Calu3 (cell line): ENCODE results near the gene DTX3L. TPM values are rescaled to one million over a fixed set of nuclear protein-coding genes. Genes with fewer than 3 reads are reported as not detected.

ENCODE experiments used
- BruUV-seq: library from RNA; stranded (reverse); fragments of 400-500 nt; replicated peaks from 2 replicates; lab custom pipeline; 2021; lab: Mats Ljungman, UMichigan
- CTCF ChIA-PET: fragments of 300-600 bp; sonication (Branson Sonifier 250); formaldehyde crosslinking; loops from one replicate; lab custom pipeline; 2022; ENCODE audit warnings: antibody characterized with exemption; lab: Charles Lee
- DNase-seq: peaks from one replicate; pipeline ENCODE4 v3.0.0; 2022
- H3K27ac Mint-ChIP-seq: one replicate; pipeline ENCODE4 v1.8.0; 2022; ENCODE audit warnings: mixed read lengths; ENCODE audit not compliant: unreplicated experiment
- H3K27me3 Mint-ChIP-seq: one replicate; pipeline ENCODE4 v1.8.0; 2022; ENCODE audit warnings: mixed read lengths; ENCODE audit not compliant: unreplicated experiment
- H3K36me3 Mint-ChIP-seq: one replicate; pipeline ENCODE4 v1.8.0; 2022; ENCODE audit warnings: mild to moderate bottlenecking, moderate library complexity, mixed read lengths; ENCODE audit not compliant: insufficient read depth, unreplicated experiment
- H3K4me1 Mint-ChIP-seq: one replicate; pipeline ENCODE4 v1.8.0; 2022; ENCODE audit warnings: mild to moderate bottlenecking, low read depth, mixed read lengths; ENCODE audit not compliant: unreplicated experiment
- H3K4me3 Mint-ChIP-seq: one replicate; pipeline ENCODE4 v1.8.0; 2022; ENCODE audit warnings: mild to moderate bottlenecking, low read depth, moderate library complexity, mixed read lengths; ENCODE audit not compliant: unreplicated experiment
- H3K9me3 Mint-ChIP-seq: one replicate; pipeline ENCODE4 v1.8.0; 2022; ENCODE audit warnings: low read depth, mixed read lengths; ENCODE audit not compliant: unreplicated experiment
- intact Hi-C: fragments of 100-400 bp; cut with micrococcal nuclease; formaldehyde crosslinking; loops from one replicate; pipeline ENCODE4 v1.10.0; 2022; ENCODE audit not compliant: unreplicated experiment
- total RNA-seq: library from RNA; stranded (reverse); gene quantifications from 2 replicates; pipeline ENCODE4 v1.2.3, GENCODE V29; 2022
- TF ChIP-seq, protein P1 (sequence below): fragments of 200-600 bp; IDR thresholded peaks from one replicate; pipeline ENCODE4 v1.8.0; 2022; ENCODE audit warnings: antibody characterized with exemption; ENCODE audit not compliant: unreplicated experiment

DTX3L gene
- total RNA-seq, 1 experiment from 2014 or later: 73.9 TPM

DNA sequence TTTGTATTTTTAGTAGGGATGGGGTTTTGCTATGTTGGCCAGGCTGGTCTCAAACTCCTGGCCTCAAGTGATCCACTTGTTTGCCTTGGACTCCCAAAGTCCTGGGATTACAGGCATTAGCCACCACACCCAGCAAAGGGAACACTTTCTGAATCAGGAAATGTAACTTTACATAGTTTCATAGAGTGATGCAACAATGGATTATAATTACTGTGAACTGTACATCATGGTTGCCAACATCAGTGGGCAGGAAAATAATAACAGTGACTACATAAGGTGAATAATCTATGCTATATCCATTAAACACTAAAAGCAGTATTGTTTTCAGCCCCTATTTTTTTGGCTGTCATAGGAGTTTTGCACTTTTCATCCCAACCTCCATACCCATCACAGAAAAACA, 44.4 kb upstream of the DTX3L start:
- no peak for DNase-seq
- H3K36me3 Mint-ChIP-seq: peaks cover 5% of the 10 kb centered on the region
- peaks cover 16% of the 10 kb centered on the region for H3K4me1 Mint-ChIP-seq
- H3K27ac Mint-ChIP-seq: no peak overlapping the region
- BruUV-seq: no TSS peak
- intact Hi-C loops: no loop called here
- no peaks in the 10 kb centered on the region for H3K27me3 Mint-ChIP-seq
- TF ChIP-seq, protein P1, sequence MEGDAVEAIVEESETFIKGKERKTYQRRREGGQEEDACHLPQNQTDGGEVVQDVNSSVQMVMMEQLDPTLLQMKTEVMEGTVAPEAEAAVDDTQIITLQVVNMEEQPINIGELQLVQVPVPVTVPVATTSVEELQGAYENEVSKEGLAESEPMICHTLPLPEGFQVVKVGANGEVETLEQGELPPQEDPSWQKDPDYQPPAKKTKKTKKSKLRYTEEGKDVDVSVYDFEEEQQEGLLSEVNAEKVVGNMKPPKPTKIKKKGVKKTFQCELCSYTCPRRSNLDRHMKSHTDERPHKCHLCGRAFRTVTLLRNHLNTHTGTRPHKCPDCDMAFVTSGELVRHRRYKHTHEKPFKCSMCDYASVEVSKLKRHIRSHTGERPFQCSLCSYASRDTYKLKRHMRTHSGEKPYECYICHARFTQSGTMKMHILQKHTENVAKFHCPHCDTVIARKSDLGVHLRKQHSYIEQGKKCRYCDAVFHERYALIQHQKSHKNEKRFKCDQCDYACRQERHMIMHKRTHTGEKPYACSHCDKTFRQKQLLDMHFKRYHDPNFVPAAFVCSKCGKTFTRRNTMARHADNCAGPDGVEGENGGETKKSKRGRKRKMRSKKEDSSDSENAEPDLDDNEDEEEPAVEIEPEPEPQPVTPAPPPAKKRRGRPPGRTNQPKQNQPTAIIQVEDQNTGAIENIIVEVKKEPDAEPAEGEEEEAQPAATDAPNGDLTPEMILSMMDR: no peak
- peaks cover 3% of the 10 kb centered on the region for H3K9me3 Mint-ChIP-seq
- H3K4me3 Mint-ChIP-seq: no peak overlapping the region
- CTCF ChIA-PET: no interaction called here

DNA sequence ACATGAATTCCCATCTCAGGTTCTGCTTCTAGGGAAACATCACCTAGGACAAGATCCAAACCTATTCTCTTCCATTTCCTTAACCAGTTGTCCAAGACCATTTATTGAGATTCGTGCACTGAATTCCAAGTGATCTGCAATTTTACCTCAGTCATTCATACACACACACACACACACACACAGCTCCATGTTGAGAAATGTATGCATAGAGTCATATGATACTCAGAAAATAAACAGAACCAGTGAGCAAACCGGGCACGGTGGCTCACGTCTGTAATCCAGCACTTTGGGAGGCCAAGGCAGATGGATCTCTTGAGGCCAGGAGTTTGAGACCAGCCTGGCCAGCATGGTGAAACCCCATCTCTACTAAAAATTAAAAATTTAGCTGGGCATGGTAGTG, 43.3 kb upstream of the DTX3L start:
- no TSS peak for BruUV-seq

DNA sequence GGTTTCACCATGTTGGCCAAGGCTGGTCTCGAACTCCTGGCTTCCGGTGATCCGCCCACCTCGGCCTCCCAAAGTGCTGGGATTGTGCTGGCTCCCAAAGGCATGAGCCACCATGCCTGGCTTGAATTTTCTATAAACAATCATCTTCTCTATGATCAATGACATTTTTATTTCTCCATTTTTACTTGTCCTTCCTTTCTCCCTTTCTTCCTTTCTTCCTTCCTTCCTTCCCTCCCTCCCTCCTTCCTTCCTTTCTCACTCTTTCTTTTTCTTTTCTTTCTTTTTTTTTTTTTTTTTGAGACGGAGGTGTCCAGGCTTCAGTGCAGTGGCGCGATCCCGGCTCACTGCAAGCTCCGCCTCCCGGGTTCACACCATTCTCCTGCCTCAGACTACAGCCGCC, 40.8 kb upstream of the DTX3L start:
- H3K9me3 Mint-ChIP-seq: peaks cover 3% of the 10 kb centered on the region
- TF ChIP-seq, protein P1: no peak
- H3K4me1 Mint-ChIP-seq: peaks cover 7% of the 10 kb centered on the region
- CTCF ChIA-PET: no interaction called here
- no peak for DNase-seq
- H3K27ac Mint-ChIP-seq: no peak overlapping the region
- no peaks in the 10 kb centered on the region for H3K27me3 Mint-ChIP-seq
- no TSS peak for BruUV-seq
- no peaks in the 10 kb centered on the region for H3K36me3 Mint-ChIP-seq
- intact Hi-C loops: no loop called here
- H3K4me3 Mint-ChIP-seq: no peak overlapping the region

More for the DNA sequence above, 43.3 kb upstream of the DTX3L start:
- TF ChIP-seq, protein P1: no peak
- Mint-ChIP-seq H3K27ac (peak overlapping the region; percentile 66), H3K9me3 (peaks cover 3% of the 10 kb centered on the region), H3K36me3 (no peaks in the 10 kb centered on the region), H3K4me1 (peaks cover 7% of the 10 kb centered on the region), H3K27me3 (no peaks in the 10 kb centered on the region), H3K4me3 (no peak overlapping the region)
- intact Hi-C loops: no loop called here
- no peak for DNase-seq
- CTCF ChIA-PET: no interaction called here

DNA sequence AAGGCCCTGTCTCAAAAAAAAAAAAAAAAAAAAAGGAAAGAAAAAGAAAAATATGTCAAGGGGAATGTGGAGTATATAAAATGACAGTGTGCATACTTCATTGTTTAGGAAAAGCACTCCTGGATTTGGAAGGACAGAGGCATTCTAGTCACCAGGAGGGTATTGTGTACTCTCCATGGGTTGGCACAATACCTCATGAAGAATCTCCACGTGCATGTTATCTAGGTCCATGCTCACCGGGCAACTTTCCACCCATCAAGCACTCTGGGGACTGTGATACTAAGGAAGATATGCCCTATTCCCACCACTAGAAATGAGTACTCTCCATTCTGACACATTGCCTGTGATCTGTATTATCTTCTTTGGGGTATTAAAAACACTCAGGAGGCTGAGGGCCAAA, 34.0 kb upstream of the DTX3L start:
- Mint-ChIP-seq H3K4me3 (no peak overlapping the region), H3K4me1 (peaks cover 14% of the 10 kb centered on the region), H3K36me3 (peaks cover 7% of the 10 kb centered on the region), H3K9me3 (no peaks in the 10 kb centered on the region), H3K27ac (no peak overlapping the region), H3K27me3 (no peaks in the 10 kb centered on the region)
- no peak for DNase-seq
- TF ChIP-seq, protein P1: no peak
- CTCF ChIA-PET: no interaction called here
- intact Hi-C loops: no loop called here
- no TSS peak for BruUV-seq
